ELF-1 (cell line): ENCODE measurements around the gene MAP2K2.
"Not testable (repeated sequence)": the region's sequence is repeated elsewhere in the genome, so short reads cannot be mapped to it uniquely, and the experiment has no call there.

Experiments used
- DNase-seq: peaks from one replicate; pipeline ENCODE4 v3.0.0-alpha.2; 2016; ENCODE audit warnings: low read depth, low spot score

MAP2K2 gene

GRCh38 chr19:4123615-4124568 is at the start of gene MAP2K2:
Gene MAP2K2 (minus strand): TSS chr19:4124122. CDS start chr19:4123875, 247 bp downstream.
- DNase-seq = peak; percentile 94

- DNase-seq = peak; percentile 84
Observed at GRCh38 chr19:4172861-4173473, 49.0 kb upstream of the MAP2K2 start.

GRCh38 chr19:4171676-4172075 is 47.8 kb upstream of the MAP2K2 start:
- DNase-seq = peak; percentile 42

- DNase-seq = no peak
Observed at GRCh38 chr19:4164262-4164661, 40.3 kb upstream of the MAP2K2 start.

GRCh38 chr19:4161415-4162077 is 37.6 kb upstream of the MAP2K2 start:
- no peak for DNase-seq

GRCh38 chr19:4157971-4158370 is 34.0 kb upstream of the MAP2K2 start:
- DNase-seq = not testable (repeated sequence)

GRCh38 chr19:4157164-4157563 is 33.2 kb upstream of the MAP2K2 start:
- no peak for DNase-seq

GRCh38 chr19:4154571-4155312 is 30.8 kb upstream of the MAP2K2 start:
- no peak for DNase-seq

- DNase-seq = no peak
Observed at GRCh38 chr19:4152241-4152998, 28.5 kb upstream of the MAP2K2 start.

GRCh38 chr19:4151623-4152022 is 27.7 kb upstream of the MAP2K2 start:
- no peak for DNase-seq

- DNase-seq = no peak
Observed at GRCh38 chr19:4149518-4150288, 25.8 kb upstream of the MAP2K2 start.

GRCh38 chr19:4144666-4145249 is 20.8 kb upstream of the MAP2K2 start:
- DNase-seq = no peak

GRCh38 chr19:4142916-4143315 is 19.0 kb upstream of the MAP2K2 start:
- DNase-seq = not testable (repeated sequence)

- peak; percentile 62 for DNase-seq
Observed at GRCh38 chr19:4140237-4140711, 16.4 kb upstream of the MAP2K2 start.

GRCh38 chr19:4139614-4140236 is 15.8 kb upstream of the MAP2K2 start:
- peak; percentile 87 for DNase-seq

GRCh38 chr19:4138445-4138844 is 14.5 kb upstream of the MAP2K2 start:
- no peak for DNase-seq

GRCh38 chr19:4136680-4137088 is 12.8 kb upstream of the MAP2K2 start:
- DNase-seq = no peak

- not testable (repeated sequence) for DNase-seq
Observed at GRCh38 chr19:4135386-4135785, 11.5 kb upstream of the MAP2K2 start.

GRCh38 chr19:4134351-4134750 is 10.4 kb upstream of the MAP2K2 start:
- no peak for DNase-seq
